DMS114 treated with DMSO at 0.1 percent for 48 hours (cell line): Measurements from ENCODE around the gene ADGRG3.
A peak's percentile ranks its signal among the peaks of the same experiment; 100 is the strongest.

ENCODE experiments used
- DNase-seq: peaks from one replicate; lab custom pipeline; 2025; ENCODE audit not compliant: unreplicated experiment; lab: John Stamatoyannopoulos, UW

The ADGRG3 gene

GRCh38 chr16:57694725-57695679 is 26.9 kb downstream of the ADGRG3 start, which contains the start of gene DRC7:
TSS of gene DRC7 (plus strand) at chr16:57694806. CDS start at chr16:57697950, 3,144 bp downstream.
- DNase-seq = peak; percentile 65

- DNase-seq = no peak
Observed at GRCh38 chr16:57695680-57696069, 27.6 kb downstream of the ADGRG3 start.

GRCh38 chr16:57696240-57696639 is 28.1 kb downstream of the ADGRG3 start:
- DNase-seq = no peak

- no peak for DNase-seq
Observed at GRCh38 chr16:57697896-57698537, 29.9 kb downstream of the ADGRG3 start.

- no peak for DNase-seq
Observed at GRCh38 chr16:57698812-57699405, 30.8 kb downstream of the ADGRG3 start.

GRCh38 chr16:57699481-57699880 is 31.4 kb downstream of the ADGRG3 start:
- no peak for DNase-seq

- DNase-seq = no peak
Observed at GRCh38 chr16:57699899-57700298, 31.8 kb downstream of the ADGRG3 start.

GRCh38 chr16:57700781-57701551 is 32.9 kb downstream of the ADGRG3 start:
- DNase-seq = no peak

- no peak for DNase-seq
Observed at GRCh38 chr16:57701759-57702371, 33.8 kb downstream of the ADGRG3 start.

- DNase-seq = no peak
Observed at GRCh38 chr16:57703416-57704010, 35.4 kb downstream of the ADGRG3 start.

- no peak for DNase-seq
Observed at GRCh38 chr16:57704011-57704904, 36.2 kb downstream of the ADGRG3 start.

- DNase-seq = no peak
Observed at GRCh38 chr16:57704905-57705852, 37.1 kb downstream of the ADGRG3 start.

GRCh38 chr16:57706717-57707116 is 38.6 kb downstream of the ADGRG3 start:
- DNase-seq = no peak

- no peak for DNase-seq
Observed at GRCh38 chr16:57707331-57707730, 39.2 kb downstream of the ADGRG3 start.

GRCh38 chr16:57708168-57708567 is 40.1 kb downstream of the ADGRG3 start:
- DNase-seq = no peak

GRCh38 chr16:57709663-57710062 is 41.6 kb downstream of the ADGRG3 start:
- no peak for DNase-seq

- no peak for DNase-seq
Observed at GRCh38 chr16:57711346-57711745, 43.2 kb downstream of the ADGRG3 start.

GRCh38 chr16:57711993-57712392 is 43.9 kb downstream of the ADGRG3 start:
- no peak for DNase-seq
